A673 (cell line): ENCODE results near the gene PDXDC1. TPM values are rescaled to one million over a fixed set of nuclear protein-coding genes. Genes with fewer than 3 reads are reported as not detected.
"Not testable (repeated sequence)": the region's sequence is repeated elsewhere in the genome, so short reads cannot be mapped to it uniquely, and the experiment has no call there.

Experiments
- BruUV-seq: library from RNA; stranded (reverse); fragments of 400-500 nt; replicated peaks from 2 replicates; lab custom pipeline; 2021; lab: Mats Ljungman, UMichigan
- CTCF ChIA-PET: fragments of 300-600 bp; sonication (Branson Sonifier 250); formaldehyde crosslinking; loops from one replicate; lab custom pipeline; 2022; ENCODE audit warnings: antibody characterized with exemption; lab: Charles Lee
- POLR2A ChIA-PET: fragments of 300-600 bp; sonication (Branson Sonifier 250); formaldehyde crosslinking; loops from one replicate; lab custom pipeline; 2022; ENCODE audit warnings: antibody characterized with exemption; ENCODE audit not compliant: low non-redundant PET; lab: Charles Lee
- DNase-seq: peaks from one replicate; pipeline ENCODE4 v3.0.0-alpha.2; 2015; ENCODE audit warnings: low spot score
- H3K27ac ChIP-seq: fragments of 200-600 bp; sonication (generic); 2 replicates; pipeline ENCODE4 v1.5.1; 2016; ENCODE audit warnings: mixed run types, low read depth, mild to moderate bottlenecking, mixed read lengths, antibody characterized with exemption, low read length; ENCODE audit not compliant: poor library complexity, severe bottlenecking
- H3K27me3 ChIP-seq: fragments of 200-600 bp; sonication (generic); replicated peaks from 2 replicates; pipeline ENCODE4 v1.6.1; 2017; ENCODE audit warnings: mixed run types, low read depth, mild to moderate bottlenecking, mixed read lengths, antibody characterized with exemption, low read length; ENCODE audit not compliant: insufficient read depth, poor library complexity
- H3K36me3 ChIP-seq: fragments of 200-600 bp; sonication (generic); 2 replicates; pipeline ENCODE4 v1.6.1; 2016; ENCODE audit warnings: mixed run types, mild to moderate bottlenecking, mixed read lengths, antibody characterized with exemption, low read length; ENCODE audit not compliant: insufficient read depth, poor library complexity, severe bottlenecking
- H3K4me1 ChIP-seq: fragments of 200-600 bp; sonication (generic); 2 replicates; pipeline ENCODE4 v1.6.1; 2017; ENCODE audit warnings: mixed run types, mild to moderate bottlenecking, mixed read lengths, antibody characterized with exemption, low read length; ENCODE audit not compliant: insufficient read depth, poor library complexity, severe bottlenecking
- H3K4me3 ChIP-seq: fragments of 200-600 bp; sonication (generic); 2 replicates; pipeline ENCODE4 v1.5.1; 2016; ENCODE audit warnings: low read depth, mixed run types, mild to moderate bottlenecking, mixed read lengths, low read length; ENCODE audit not compliant: poor library complexity, severe bottlenecking
- H3K9me3 ChIP-seq: fragments of 200-600 bp; sonication (generic); 2 replicates; pipeline ENCODE4 v1.6.1; 2016; ENCODE audit warnings: mixed run types, low read depth, mild to moderate bottlenecking, mixed read lengths, antibody characterized with exemption, low read length; ENCODE audit not compliant: poor library complexity, severe bottlenecking
- CTCF ChIP-seq: fragments of 300-800, 200-600 bp; sonication (generic); conservative IDR thresholded peaks from 2 replicates; pipeline ENCODE4 v1.5.1; 2017; ENCODE audit warnings: low read depth, mild to moderate bottlenecking, antibody characterized with exemption, low read length, moderate library complexity, mixed read lengths
- EZH2 ChIP-seq: fragments of 200-600 bp; sonication (generic); IDR thresholded peaks from 2 replicates; pipeline ENCODE4 v1.6.1; 2017; ENCODE audit warnings: borderline replicate concordance, low read depth, mild to moderate bottlenecking, mixed read lengths, antibody characterized with exemption, low read length; ENCODE audit not compliant: poor library complexity, severe bottlenecking
- intact Hi-C: fragments of 100-400 bp; cut with micrococcal nuclease; formaldehyde crosslinking; loops from one replicate; pipeline ENCODE4 v1.10.0; 2022; ENCODE audit not compliant: unreplicated experiment
- total RNA-seq: library from RNA; stranded (reverse); gene quantifications from 2 replicates; pipeline ENCODE4 v1.2.3, GENCODE V29; 2021

Gene PDXDC1
- total RNA-seq, 1 experiment from 2014 or later = 103 TPM

- Histone ChIP-seq H3K27ac (no peak overlapping the region), H3K4me3 (no peak overlapping the region), H3K4me1 (no peaks in the 10 kb centered on the region), H3K9me3 (no peaks in the 10 kb centered on the region), H3K36me3 (peaks cover 61% of the 10 kb centered on the region), H3K27me3 (no peaks in the 10 kb centered on the region)
- intact Hi-C loops = no loop called here
- no TSS peak for BruUV-seq
- no peak for DNase-seq
- POLR2A ChIA-PET = no interaction called here
- CTCF ChIA-PET = no interaction called here
- TF ChIP-seq CTCF (no peak), EZH2 (no peak)
These were observed 66.6 kb downstream of the PDXDC1 start for GRCh38 chr16:15041271-15042004.

GRCh38 chr16:15043344-15043743 is 68.5 kb downstream of the PDXDC1 start:
- no peak overlapping the region for H3K4me3 ChIP-seq
- peaks cover 42% of the 10 kb centered on the region for H3K36me3 ChIP-seq
- no TSS peak for BruUV-seq
- DNase-seq = no peak
- POLR2A ChIA-PET = no interaction called here
- no peaks in the 10 kb centered on the region for H3K9me3 ChIP-seq
- intact Hi-C loops = no loop called here
- CTCF ChIA-PET = no interaction called here
- TF ChIP-seq CTCF (no peak), EZH2 (no peak)
- H3K4me1 ChIP-seq = no peaks in the 10 kb centered on the region
- no peaks in the 10 kb centered on the region for H3K27me3 ChIP-seq
- no peak overlapping the region for H3K27ac ChIP-seq

GRCh38 chr16:15044286-15044685 is 69.5 kb downstream of the PDXDC1 start:
- no peaks in the 10 kb centered on the region for H3K9me3 ChIP-seq
- DNase-seq = no peak
- no peaks in the 10 kb centered on the region for H3K27me3 ChIP-seq
- H3K27ac ChIP-seq = no peak overlapping the region
- intact Hi-C loops = no loop called here
- TF ChIP-seq EZH2 = no peak
- peaks cover 32% of the 10 kb centered on the region for H3K36me3 ChIP-seq
- ChIA-PET CTCF (no interaction called here), POLR2A (interaction anchor here (0.6 kb wide), 1 partner anchor 31 kb away, joined by 3 read pairs; no protein-coding TSS in a partner anchor)
- no peaks in the 10 kb centered on the region for H3K4me1 ChIP-seq
- H3K4me3 ChIP-seq = no peak overlapping the region
- no TSS peak for BruUV-seq

- H3K27me3 ChIP-seq, intact Hi-C loops, H3K27ac ChIP-seq, H3K4me3 ChIP-seq, DNase-seq, H3K4me1 ChIP-seq, POLR2A ChIA-PET, BruUV-seq, CTCF ChIA-PET, H3K9me3 ChIP-seq: not testable (repeated sequence)
- peaks cover 23% of the 10 kb centered on the region for H3K36me3 ChIP-seq
These were observed 70.4 kb downstream of the PDXDC1 start for GRCh38 chr16:15045270-15045669.
